Dedifferentiated amniotic fluid mesenchymal stem cell (primary cell): Measurements from ENCODE around the gene DENND1A.

Experiments used
- DNase-seq: peaks from one replicate; pipeline ENCODE4 v3.0.0-alpha.2; 2016; ENCODE audit errors: extremely low spot score

The DENND1A gene

GRCh38 chr9:123470121-123470782 lies 459.7 kb downstream of the DENND1A start:
- no peak for DNase-seq

- DNase-seq = no peak
Measured at GRCh38 chr9:123469282-123469681, 460.6 kb downstream of the DENND1A start.

GRCh38 chr9:123468541-123468940 lies 461.4 kb downstream of the DENND1A start:
- no peak for DNase-seq

GRCh38 chr9:123465304-123465703 lies 464.6 kb downstream of the DENND1A start:
- no peak for DNase-seq

GRCh38 chr9:123460091-123460490 lies 469.8 kb downstream of the DENND1A start:
- DNase-seq = no peak

GRCh38 chr9:123457583-123457982 lies 472.3 kb downstream of the DENND1A start:
- no peak for DNase-seq

GRCh38 chr9:123456011-123456410 lies 473.9 kb downstream of the DENND1A start:
- DNase-seq = no peak

GRCh38 chr9:123455187-123455586 lies 474.7 kb downstream of the DENND1A start:
- DNase-seq = no peak

- no peak for DNase-seq
Measured at GRCh38 chr9:123454361-123454760, 475.6 kb downstream of the DENND1A start.

- DNase-seq = no peak
Measured at GRCh38 chr9:123453831-123454321, 476.1 kb downstream of the DENND1A start.

GRCh38 chr9:123453076-123453667 lies 476.8 kb downstream of the DENND1A start:
- no peak for DNase-seq

- DNase-seq = no peak
Measured at GRCh38 chr9:123450996-123451395, 478.9 kb downstream of the DENND1A start.

- DNase-seq = no peak
Measured at GRCh38 chr9:123450098-123450770, 479.7 kb downstream of the DENND1A start.

- no peak for DNase-seq
Measured at GRCh38 chr9:123447934-123448646, 481.8 kb downstream of the DENND1A start.

GRCh38 chr9:123445981-123446610 lies 483.8 kb downstream of the DENND1A start:
- DNase-seq = no peak

GRCh38 chr9:123445116-123445515 lies 484.8 kb downstream of the DENND1A start:
- no peak for DNase-seq

- DNase-seq = no peak
Measured at GRCh38 chr9:123441769-123442168, 488.2 kb downstream of the DENND1A start.

- no peak for DNase-seq
Measured at GRCh38 chr9:123440256-123440655, 489.7 kb downstream of the DENND1A start.

GRCh38 chr9:123438821-123439220 lies 491.1 kb downstream of the DENND1A start:
- DNase-seq = no peak

GRCh38 chr9:123438321-123438720 lies 491.6 kb downstream of the DENND1A start:
- no peak for DNase-seq

GRCh38 chr9:123437201-123437600 lies 492.7 kb downstream of the DENND1A start:
- no peak for DNase-seq

- no peak for DNase-seq
Measured at GRCh38 chr9:123435471-123435870, 494.5 kb downstream of the DENND1A start.
